NCI-H1092 treated with DMSO at 0.1 percent for 48 hours (cell line): ENCODE data around the gene HUS1B.
"Not testable (repeated sequence)": the region's sequence is repeated elsewhere in the genome, so short reads cannot be mapped to it uniquely, and the experiment has no call there.

ENCODE experiments used
- DNase-seq: peaks from one replicate; lab custom pipeline; 2025; lab: John Stamatoyannopoulos, UW

Gene HUS1B

GRCh38 chr6:678520-678919 is 21.6 kb upstream of the HUS1B start:
- no peak for DNase-seq

- DNase-seq: no peak
These were observed 21.0 kb upstream of the HUS1B start for GRCh38 chr6:677919-678318.

- DNase-seq: no peak
These were observed 18.1 kb upstream of the HUS1B start for GRCh38 chr6:674956-675355.

- DNase-seq: no peak
These were observed 17.5 kb upstream of the HUS1B start for GRCh38 chr6:674406-674805.

GRCh38 chr6:667253-667927 is 10.5 kb upstream of the HUS1B start:
- DNase-seq: no peak

- DNase-seq: no peak
These were observed 8.7 kb upstream of the HUS1B start for GRCh38 chr6:665403-666267.

- DNase-seq: not testable (repeated sequence)
These were observed 6.9 kb upstream of the HUS1B start for GRCh38 chr6:663788-664187.

GRCh38 chr6:659716-660581 is 3.0 kb upstream of the HUS1B start:
- no peak for DNase-seq

- DNase-seq: no peak
These were observed 1.3 kb upstream of the HUS1B start for GRCh38 chr6:658244-658643.

GRCh38 chr6:657743-658142 is 843 bp upstream of the HUS1B start:
- DNase-seq: no peak

- DNase-seq: no peak
These were observed 2.8 kb downstream of the HUS1B start for GRCh38 chr6:654136-654535.

GRCh38 chr6:652865-653264 is 4.0 kb downstream of the HUS1B start:
- no peak for DNase-seq

- DNase-seq: no peak
These were observed 6.8 kb downstream of the HUS1B start for GRCh38 chr6:650098-650497.

GRCh38 chr6:642805-643204 is 14.1 kb downstream of the HUS1B start:
- no peak for DNase-seq

- no peak for DNase-seq
These were observed 15.5 kb downstream of the HUS1B start for GRCh38 chr6:641225-641985.

- DNase-seq: no peak
These were observed 20.4 kb downstream of the HUS1B start for GRCh38 chr6:636488-636887.

- no peak for DNase-seq
These were observed 21.7 kb downstream of the HUS1B start for GRCh38 chr6:635233-635632.

- no peak for DNase-seq
These were observed 23.3 kb downstream of the HUS1B start for GRCh38 chr6:633611-634010.

GRCh38 chr6:628766-629165 is 28.1 kb downstream of the HUS1B start:
- DNase-seq: no peak

GRCh38 chr6:626236-626635 is 30.7 kb downstream of the HUS1B start:
- DNase-seq: no peak

- no peak for DNase-seq
These were observed 31.9 kb downstream of the HUS1B start for GRCh38 chr6:624979-625378.

- no peak for DNase-seq
These were observed 34.4 kb downstream of the HUS1B start for GRCh38 chr6:622462-622861.
